Heart left ventricle (tissue), 16 donors: ENCODE results near the gene NLRP12. TPM values are rescaled to one million over a fixed set of nuclear protein-coding genes. Genes with fewer than 3 reads are reported as not detected.

Experiments used
- ATAC-seq, 4 donors: fragments of 200-7000 bp; cut with Tn5 transposase; one replicate each; pipeline ENCODE4 v1.9.1; 2020 to 2022; ENCODE audit warnings: moderate library complexity in 4 of 4, mild to moderate bottlenecking in 3 of 4, moderate number of reproducible peaks in 1 of 4
- DNase-seq, 5 donors: peaks; one replicate each; pipeline ENCODE4 v3.0.0-alpha.2; 2020
- H3K27ac ChIP-seq, 12 donors: fragments of 200-600 bp; sonication (generic) in 4 of 12; one replicate each; pipeline versions ENCODE4 v1.5.0 to v1.8.0; 2016 to 2022; ENCODE audit warnings: mild to moderate bottlenecking in 2 of 12
- H3K27me3 ChIP-seq, 9 donors: fragments of 200-600 bp; sonication (generic) in 2 of 9; one replicate each; pipeline versions ENCODE4 v1.5.1 to v1.8.0; 2016 to 2022; ENCODE audit warnings: mild to moderate bottlenecking in 3 of 9
- H3K36me3 ChIP-seq, 9 donors: fragments of 200-600 bp; sonication (generic) in 2 of 9; one replicate each; pipeline versions ENCODE4 v1.5.0 to v1.8.0; 2018 to 2022; ENCODE audit warnings: mild to moderate bottlenecking in 2 of 9
- H3K4me1 ChIP-seq, 12 donors: fragments of 200-600 bp; sonication (generic) in 4 of 12; one replicate each; pipeline versions ENCODE4 v1.5.0 to v1.8.0; 2016 to 2022; ENCODE audit warnings: mild to moderate bottlenecking in 3 of 12
- H3K4me3 ChIP-seq, 12 donors: fragments of 200-600 bp; sonication (generic) in 4 of 12; one replicate each; pipeline versions ENCODE4 v1.5.0 to v1.8.0; 2017 to 2022; ENCODE audit warnings: mild to moderate bottlenecking in 9 of 12, moderate library complexity in 4 of 12
- H3K9me3 ChIP-seq, 12 donors: fragments of 200-600 bp; sonication (generic) in 4 of 12; one replicate each; pipeline versions ENCODE4 v1.5.0 to v1.8.0; 2016 to 2022; ENCODE audit warnings: mild to moderate bottlenecking in 1 of 12
- CTCF ChIP-seq, 12 donors: fragments of 200-600 bp; sonication (generic) in 4 of 12; IDR thresholded peaks; one replicate each; pipeline versions ENCODE4 v1.5.0 to v1.8.0; 2018 to 2022; ENCODE audit warnings: antibody characterized with exemption in 12 of 12, mild to moderate bottlenecking in 5 of 12
- POLR2A ChIP-seq, 2 donors: fragments of 450-650 bp; IDR thresholded peaks; one replicate each; pipeline ENCODE4 v1.6.1; 2017; ENCODE audit warnings: antibody characterized with exemption in 2 of 2, mild to moderate bottlenecking in 2 of 2, moderate library complexity in 2 of 2
- WGBS, 4 donors: extraction: QIAGEN DNeasy Blood & Tissue Kit in 2 of 4; methylation state at CpG; one replicate each; pipeline versions ENCODE4 v1.1.5 to v1.1.7; 2013 to 2018; 5-methylcytosine and 5-hydroxymethylcytosine counted together
- intact Hi-C, 10 donors: fragments of 100-400 bp; cut with DNase I; formaldehyde crosslinking; loops; one replicate each; pipeline versions ENCODE4 v1.11.1 to v1.14.2; 2022
- polyA plus RNA-seq, 2 donors: library from polyadenylated mRNA; stranded (reverse); fragments of 200-250 nt; gene quantifications; one replicate each; pipeline ENCODE4 v1.2.3, GENCODE V29; 2013
- total RNA-seq, 9 donors: library from RNA; depleted of rRNA in 2 of 9; stranded (reverse); fragments of >200 nt in 2 of 9; fragmentation: NEBNext Ultra II Directional in 3 of 9; extraction: Animal tissue kit (Norgen Biotek cat#: 25700) in 3 of 9; gene quantifications; one replicate each; pipeline versions ENCODE4 v1.1.0 to v1.2.4, GENCODE V29; 2016 to 2023
- donor health status: ischemic (EF 13 %, LVEDD 7.1; RV severe dilation, severe dysfunction).
- donor health status: healthy with polysubstance abuse.
- donor health status: DM: no; HTN: yes; CAD: no.
- donor health status: DM: no; HTN: no; CAD: no.
- donor health status: ischemic (EF 25% LVEDD 6.9; RV normal size, moderate dysfunction).
- donor health status: ischemic (EF 25% LVEDD 5.7; RV mildly dilated, moderate dysfunction).
- donor health status: healthy.
- donor health status: DM: yes; HTN: yes; CAD: no.
- donor health status: ischemic (EF 35%, LVEDD 5.7; RV mildly dilated, moderate dysfunction).
- donor health status: nonischemic (EF 11% LVEDD 7.7; RV severe dilation, severe dysfunction).
- donor health status: DM: yes; HTN: yes; CAD: no.
- donor health status: PGD.
- donor health status: ischemic (EF 29% LVEDD 5.4; RV normal size, mild dysfunction).
- donor health status: nonischemic (EF 23%, LVEDD 6.1; RV moderate dilation, normal function).

The NLRP12 gene
- total and polyA plus RNA-seq, 11 donors: 0.07 to 1.5 (median 0.36) TPM

GRCh38 chr19:53866865-53867224 is 42.7 kb upstream of the NLRP12 start:
- H3K36me3 ChIP-seq: peaks cover 0 to 16% (median 4%) of the 10 kb centered on the region in 9 donors
- H3K27ac ChIP-seq: peak overlapping the region; percentile 85 to 99 (median 94)
- DNase-seq: peak in 2 of 5 donors; percentile 24 to 68
- TF ChIP-seq CTCF (IDR thresholded peaks at IDR 0.05): no peak
- TF ChIP-seq POLR2A (IDR thresholded peaks at IDR 0.05): no peak
- H3K27me3 ChIP-seq: no peaks in the 10 kb centered on the region
- intact Hi-C loops: loop anchor here in 2 of 10 donors (5.0 kb wide), 2 partner anchors 235 to 325 kb away; partner anchors contain the start of genes NDUFA3 (in 1 of the 2), OSCAR (in 1 of the 2) and TSEN34 (in 1 of the 2)
- no peaks in the 10 kb centered on the region for H3K9me3 ChIP-seq
- H3K4me1 ChIP-seq: peaks cover 3 to 41% (median 24%) of the 10 kb centered on the region in 12 donors
- peak overlapping the region; percentile 29 to 96 (median 90) for H3K4me3 ChIP-seq
- ATAC-seq: no peak
- WGBS, 4 donors: 11 to 19% (median 17%) methylated on average over 11 to 14 of the region's 14 CpGs

- ATAC-seq: peak; percentile 15 to 55 (median 45)
- peak in 2 of 12 donors; percentile 8 to 15 for TF ChIP-seq CTCF (IDR thresholded peaks at IDR 0.05)
- TF ChIP-seq POLR2A (IDR thresholded peaks at IDR 0.05): peak in 1 of 2 donors; percentile 54
Observed at GRCh38 chr19:53865918-53866864, 42.1 kb upstream of the NLRP12 start.

GRCh38 chr19:53865523-53865917 is 41.4 kb upstream of the NLRP12 start:
- H3K9me3 ChIP-seq: no peaks in the 10 kb centered on the region
- peak overlapping the region in 9 of 12 donors; percentile 68 to 96 (median 91) for H3K4me3 ChIP-seq
- peaks cover 0 to 2% (median 0%) of the 10 kb centered on the region in 9 donors for H3K36me3 ChIP-seq

More at GRCh38 chr19:53865918-53866864, 42.1 kb upstream of the NLRP12 start:
- Histone ChIP-seq H3K9me3 (no peaks in the 10 kb centered on the region), H3K4me1 (peaks cover 3 to 38% (median 23%) of the 10 kb centered on the region in 12 donors), H3K36me3 (peaks cover 0 to 9% (median 3%) of the 10 kb centered on the region in 9 donors), H3K4me3 (peak overlapping the region; percentile 29 to 96 (median 90)), H3K27ac (peak overlapping the region; percentile 85 to 99 (median 94)), H3K27me3 (no peaks in the 10 kb centered on the region)
- intact Hi-C loops: loop anchor here in 2 of 10 donors (5.0 kb wide), 2 partner anchors 236 to 326 kb away; partner anchors contain the start of genes NDUFA3 (in 1 of the 2), OSCAR (in 1 of the 2) and TSEN34 (in 1 of the 2)
- 1 to 5% (median 2%) methylated on average over 25 to 50 of the region's 50 CpGs for WGBS, 4 donors
- DNase-seq: peak; percentile 80 to 93 (median 87)

More at GRCh38 chr19:53865523-53865917, 41.4 kb upstream of the NLRP12 start:
- no peak for TF ChIP-seq POLR2A (IDR thresholded peaks at IDR 0.05)
- TF ChIP-seq CTCF (IDR thresholded peaks at IDR 0.05): no peak
- intact Hi-C loops: loop anchor here in 2 of 10 donors (5.0 kb wide), 2 partner anchors 237 to 327 kb away; partner anchors contain the start of genes NDUFA3 (in 1 of the 2), OSCAR (in 1 of the 2) and TSEN34 (in 1 of the 2)
- peaks cover 3 to 32% (median 19%) of the 10 kb centered on the region in 12 donors for H3K4me1 ChIP-seq
- 59 to 63% (median 61%) methylated on average over 9 of the region's 9 CpGs for WGBS, 4 donors
- ATAC-seq (no peak), DNase-seq (no peak)
- no peaks in the 10 kb centered on the region for H3K27me3 ChIP-seq
- peak overlapping the region; percentile 85 to 99 (median 94) for H3K27ac ChIP-seq
